Limb (tissue), 2 donors: ENCODE results near the gene LMTK3.

Experiments
- DNase-seq, 2 donors: peaks; one replicate each; pipeline ENCODE4 v3.0.0-alpha.2; 2016; ENCODE audit errors: extremely low spot score in 2 of 2

Gene LMTK3

DNA sequence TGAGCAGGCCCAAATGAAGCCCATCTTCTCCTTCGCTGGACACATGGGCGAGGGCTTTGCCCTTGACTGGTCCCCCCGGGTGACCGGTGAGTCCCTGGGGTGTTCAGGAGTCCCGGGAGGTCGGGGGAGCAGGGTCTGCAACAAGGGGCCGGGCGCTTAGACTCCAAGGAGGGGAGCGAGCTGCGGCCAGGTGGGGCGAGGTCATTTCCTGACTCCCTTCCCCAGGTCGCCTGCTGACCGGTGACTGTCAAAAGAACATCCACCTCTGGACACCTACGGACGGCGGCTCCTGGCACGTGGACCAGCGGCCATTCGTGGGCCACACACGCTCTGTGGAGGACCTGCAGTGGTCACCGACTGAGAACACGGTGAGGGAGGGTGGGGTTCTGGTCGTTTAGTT lies 61.2 kb downstream of the LMTK3 start:
- DNase-seq: peak in 1 of 2 donors; percentile 24

GRCh38 chr19:48448563-48448962 lies 63.1 kb downstream of the LMTK3 start:
- DNase-seq: no peak

- no peak for DNase-seq
Measured at GRCh38 chr19:48446579-48446978, 65.1 kb downstream of the LMTK3 start.

- DNase-seq: peak; percentile 92 to 95
Measured at GRCh38 chr19:48445606-48446481, 65.8 kb downstream of the LMTK3 start, which contains the start of gene GRWD1. Gene GRWD1 (plus strand): TSS chr19:48445983. CDS start chr19:48446006, 23 bp downstream.

DNA sequence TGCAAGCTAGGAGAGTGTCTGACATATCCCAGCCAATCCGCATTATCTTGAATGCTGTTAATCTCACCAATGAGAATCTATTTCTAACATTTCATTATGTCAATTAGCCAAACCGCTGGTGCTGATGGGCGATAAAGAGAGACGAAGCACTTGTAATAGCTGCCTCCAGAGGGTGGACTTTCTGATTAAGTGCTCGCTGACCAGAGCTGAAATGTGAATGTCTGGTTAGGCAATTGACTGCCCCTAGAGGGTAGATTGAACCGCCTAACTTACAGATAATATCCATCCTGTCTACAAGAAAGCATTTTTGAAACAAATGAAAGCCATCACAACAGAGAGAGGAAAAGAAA lies 66.4 kb downstream of the LMTK3 start:
- peak in 1 of 2 donors; percentile 75 for DNase-seq

GRCh38 chr19:48444936-48445200 lies 66.8 kb downstream of the LMTK3 start:
- DNase-seq: peak in 1 of 2 donors; percentile 32

GRCh38 chr19:48444129-48444935 lies 67.3 kb downstream of the LMTK3 start:
- peak in 1 of 2 donors; percentile 37 for DNase-seq

GRCh38 chr19:48443731-48444128 lies 67.9 kb downstream of the LMTK3 start:
- DNase-seq: peak in 1 of 2 donors; percentile 48

- DNase-seq: peak in 1 of 2 donors; percentile 44
Measured at GRCh38 chr19:48443256-48443655, 68.4 kb downstream of the LMTK3 start.

- peak in 1 of 2 donors; percentile 29 for DNase-seq
Measured at GRCh38 chr19:48442116-48443035, 69.3 kb downstream of the LMTK3 start.

DNA sequence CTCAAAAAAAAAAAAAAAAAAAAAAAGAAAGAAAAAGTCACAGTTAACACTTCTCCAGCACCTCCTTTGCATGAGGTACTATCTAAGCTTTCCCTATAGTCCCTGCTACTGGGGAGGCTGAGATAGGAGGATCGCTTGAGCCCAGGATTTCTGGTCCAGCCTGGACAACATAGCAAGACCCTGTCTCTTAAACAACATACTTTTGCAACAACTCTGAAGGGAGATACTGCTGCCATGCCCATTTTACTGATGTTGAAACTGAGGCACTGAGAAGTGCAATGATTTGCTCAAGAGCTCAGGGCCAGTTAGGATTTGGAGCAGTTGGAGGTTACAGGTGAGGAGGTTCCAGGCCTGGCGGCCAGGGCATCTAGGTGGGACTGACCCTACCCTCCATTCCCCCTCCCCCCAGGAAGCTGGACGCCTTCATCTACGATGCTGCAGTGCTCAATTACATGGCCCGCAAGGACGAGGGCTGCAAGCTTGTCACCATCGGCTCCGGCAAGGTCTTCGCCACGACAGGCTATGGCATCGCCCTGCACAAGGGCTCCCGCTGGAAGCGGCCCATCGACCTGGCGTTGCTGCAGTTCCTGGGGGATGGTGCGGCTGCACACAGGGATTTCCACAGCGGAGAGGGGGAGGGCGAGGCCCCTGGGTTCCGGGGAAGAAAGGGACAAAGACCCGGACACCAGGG lies 70.1 kb downstream of the LMTK3 start:
- peak in 1 of 2 donors; percentile 28 for DNase-seq

DNA sequence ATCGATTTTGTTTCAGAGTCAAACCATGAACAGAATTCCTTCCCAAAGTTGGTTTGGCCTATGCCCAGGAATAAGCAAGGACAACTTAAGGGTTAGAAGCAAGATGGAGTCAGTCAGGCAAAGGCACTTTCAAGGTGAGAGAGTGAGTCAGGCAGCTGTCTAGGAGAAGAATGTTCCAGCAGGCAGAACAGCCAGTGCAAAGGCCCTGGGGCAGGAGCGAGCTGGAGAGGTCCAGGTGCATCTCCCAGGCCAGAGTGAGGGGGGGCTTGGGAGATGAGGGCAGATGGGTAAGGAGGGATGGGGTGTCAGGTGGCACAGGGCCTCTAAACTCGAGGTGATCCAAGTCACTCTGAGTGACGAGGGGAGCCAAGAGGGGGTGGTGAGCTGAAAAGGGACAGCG lies 75.0 kb downstream of the LMTK3 start:
- no peak for DNase-seq
